Gastrocnemius medialis (tissue), 4 donors: ENCODE measurements around the gene MEG3. TPM values are rescaled to one million over a fixed set of nuclear protein-coding genes. Genes with fewer than 3 reads are reported as not detected.

ENCODE experiments used
- ATAC-seq, 2 donors: fragments of 150-250 bp; one replicate each; pipeline ENCODE4 v1.9.1; 2016
- DNase-seq, 2 donors: peaks; one replicate each; pipeline ENCODE4 v3.0.0-alpha.2; 2019
- H3K27ac ChIP-seq, 4 donors: fragments of 200-600 bp; sonication (generic); 1 replicate in 1 of 4; 2 replicates in 3 of 4; pipeline ENCODE4 v1.5.1; 2016 to 2018; ENCODE audit warnings: mild to moderate bottlenecking in 2 of 4, moderate library complexity in 1 of 4
- H3K27me3 ChIP-seq, 3 donors: fragments of 200-600 bp; sonication (generic) in 2 of 3; 1 replicate in 1 of 3; 2 replicates in 2 of 3; pipeline versions ENCODE4 v1.5.1 to v1.6.0; 2016 to 2019; ENCODE audit warnings: mild to moderate bottlenecking in 1 of 3, moderate library complexity in 1 of 3
- H3K36me3 ChIP-seq, 2 donors: fragments of 200-600 bp; sonication (generic) in 1 of 2; one replicate each; pipeline ENCODE4 v1.5.1; 2017 to 2018
- H3K4me1 ChIP-seq, 2 donors: fragments of 200-600 bp; sonication (generic) in 1 of 2; one replicate each; pipeline ENCODE4 v1.5.1; 2016 to 2017; ENCODE audit warnings: mild to moderate bottlenecking in 2 of 2
- H3K4me3 ChIP-seq, 4 donors: fragments of 200-600 bp; sonication (generic) in 3 of 4; 1 replicate in 1 of 4; 2 replicates in 3 of 4; pipeline ENCODE4 v1.5.1; 2016 to 2019; ENCODE audit warnings: mild to moderate bottlenecking in 2 of 4
- H3K9me3 ChIP-seq, 3 donors: fragments of 200-600 bp; sonication (generic) in 2 of 3; 1 replicate in 1 of 3; 2 replicates in 2 of 3; pipeline ENCODE4 v1.5.1; 2016 to 2019
- CTCF ChIP-seq, 5 experiments: fragments of 450-650 bp in 3 of 5; fragments of 200-600 bp in 2 of 5; sonication (generic) in 2 of 5; IDR thresholded peaks in 4 of 5; conservative IDR thresholded peaks in 1 of 5; 1 replicate in 4 of 5; 2 replicates in 1 of 5; pipeline ENCODE4 v1.5.1; 2016 to 2019; ENCODE audit warnings: antibody characterized with exemption in 5 of 5, mild to moderate bottlenecking in 3 of 5, moderate library complexity in 3 of 5
- POLR2A ChIP-seq, 2 donors: fragments of 450-650 bp; IDR thresholded peaks; one replicate each; pipeline ENCODE4 v1.6.1; 2017; ENCODE audit warnings: antibody characterized with exemption in 2 of 2, mild to moderate bottlenecking in 2 of 2, moderate library complexity in 2 of 2
- in situ Hi-C, 4 donors: fragments of 200-750 bp; cut with MboI; loops; one replicate each; pipeline versions ENCODE4 v1.15.0 to v1.8.0; 2017; ENCODE audit warnings: low sequenced_read_pairs in 4 of 4
- intact Hi-C: fragments of 100-400 bp; cut with DNase I; formaldehyde crosslinking; loops from one replicate; pipeline ENCODE4 v1.15.1; 2023; ENCODE audit warnings: low total_unique reads
- total RNA-seq, 4 donors: library from RNA; depleted of rRNA; stranded (reverse); fragments of >200 nt; gene quantifications; one replicate each; pipeline versions ENCODE4 v1.1.0 to v1.2.3, GENCODE V29; 2016

Gene MEG3
- total RNA-seq, 4 donors from 2014 or later: 2.7 to 30.7 (median 5.2) TPM

- intact Hi-C loops: no loop called here
- no peaks in the 10 kb centered on the region for H3K4me1 ChIP-seq
- in situ Hi-C loops: no loop called here
- TF ChIP-seq CTCF (IDR thresholded peaks at IDR 0.05 in 4 of 5, conservative IDR thresholded peaks at IDR 0.05 in 1 of 5) (no peak), POLR2A (IDR thresholded peaks at IDR 0.05) (no peak)
- H3K4me3 ChIP-seq: no peak overlapping the region
- DNase-seq (no peak), ATAC-seq (no peak)
- H3K9me3 ChIP-seq: no peaks in the 10 kb centered on the region
- H3K27me3 ChIP-seq: no peaks in the 10 kb centered on the region
- no peak overlapping the region for H3K27ac ChIP-seq
- no peaks in the 10 kb centered on the region for H3K36me3 ChIP-seq
These were observed 56.4 kb downstream of the MEG3 start for GRCh38 chr14:100882026-100882967.

- intact Hi-C loops: no loop called here
- Histone ChIP-seq H3K9me3 (no peaks in the 10 kb centered on the region), H3K4me3 (no peak overlapping the region), H3K27ac (no peak overlapping the region), H3K36me3 (no peaks in the 10 kb centered on the region), H3K27me3 (no peaks in the 10 kb centered on the region), H3K4me1 (no peaks in the 10 kb centered on the region)
- DNase-seq: no peak
- in situ Hi-C loops: no loop called here
- ATAC-seq: no peak
- no peak for TF ChIP-seq CTCF (IDR thresholded peaks at IDR 0.05 in 4 of 5, conservative IDR thresholded peaks at IDR 0.05 in 1 of 5)
- TF ChIP-seq POLR2A (IDR thresholded peaks at IDR 0.05): no peak
These were observed 57.3 kb downstream of the MEG3 start for GRCh38 chr14:100882991-100883788.

- Histone ChIP-seq H3K27ac (no peak overlapping the region), H3K4me1 (no peaks in the 10 kb centered on the region), H3K27me3 (no peaks in the 10 kb centered on the region), H3K9me3 (no peaks in the 10 kb centered on the region), H3K36me3 (no peaks in the 10 kb centered on the region), H3K4me3 (no peak overlapping the region)
- in situ Hi-C loops (no loop called here), intact Hi-C loops (no loop called here)
- DNase-seq (no peak), ATAC-seq (no peak)
- no peak for TF ChIP-seq POLR2A (IDR thresholded peaks at IDR 0.05)
- TF ChIP-seq CTCF (IDR thresholded peaks at IDR 0.05 in 4 of 5, conservative IDR thresholded peaks at IDR 0.05 in 1 of 5): no peak
These were observed 57.8 kb downstream of the MEG3 start for GRCh38 chr14:100883789-100884101.

GRCh38 chr14:100884456-100884855 lies 58.5 kb downstream of the MEG3 start:
- Histone ChIP-seq H3K27ac (no peak overlapping the region), H3K4me3 (no peak overlapping the region), H3K36me3 (no peaks in the 10 kb centered on the region), H3K9me3 (no peaks in the 10 kb centered on the region), H3K4me1 (no peaks in the 10 kb centered on the region), H3K27me3 (no peaks in the 10 kb centered on the region)
- ATAC-seq (no peak), DNase-seq (no peak)
- TF ChIP-seq CTCF (IDR thresholded peaks at IDR 0.05 in 4 of 5, conservative IDR thresholded peaks at IDR 0.05 in 1 of 5) (no peak), POLR2A (IDR thresholded peaks at IDR 0.05) (no peak)
- intact Hi-C loops: no loop called here
- in situ Hi-C loops: no loop called here
